HEK293 (cell line): ENCODE results near the gene IL1B.

Source experiments
- CTCF ChIA-PET: fragments of 350-600 bp; formaldehyde crosslinking; extraction: SDS; loops from one replicate; lab custom pipeline; 2021; ENCODE audit warnings: antibody characterized with exemption; lab: Yijun Ruan, JAX
- POLR2A ChIA-PET: fragments of 300-600 bp; formaldehyde crosslinking; extraction: SDS; loops from one replicate; lab custom pipeline; 2020; ENCODE audit warnings: antibody characterized with exemption, inconsistent platforms; lab: Yijun Ruan, JAX
- H3K27ac ChIP-seq: fragments of 200-500 bp; sonication (Bioruptor generic); 2 replicates; pipeline ENCODE4 v1.5.1; 2014; ENCODE audit warnings: low read depth, low read length, control low read depth, inconsistent platforms; ENCODE audit errors: extremely low read depth
- H3K36me3 ChIP-seq, 2 experiments: fragments of 200-500 bp in 1 of 2; sonication (Bioruptor generic) in 1 of 2; 1 replicate in 1 of 2; 2 replicates in 1 of 2; pipeline ENCODE4 v1.5.1; 2014 to 2017; ENCODE audit warnings: inconsistent platforms in 2 of 2, low read length in 2 of 2; ENCODE audit not compliant: control insufficient read depth in 2 of 2, insufficient read depth in 1 of 2
- H3K4me1 ChIP-seq: fragments of 200-500 bp; sonication (Bioruptor generic); 2 replicates; pipeline ENCODE4 v1.5.1; 2014; ENCODE audit warnings: mild to moderate bottlenecking, low read length, inconsistent platforms; ENCODE audit not compliant: control insufficient read depth, insufficient read depth
- H3K4me3 ChIP-seq: 2 replicates; pipeline ENCODE4 v1.5.1; 2011; ENCODE audit warnings: low read depth, mild to moderate bottlenecking, control low read depth, low read length, moderate library complexity
- H3K9me3 ChIP-seq: fragments of 200-500 bp; sonication (Bioruptor generic); 2 replicates; pipeline ENCODE4 v1.5.1; 2014; ENCODE audit warnings: low read depth, low read length, inconsistent platforms; ENCODE audit not compliant: control insufficient read depth, insufficient read depth
- EGR2 ChIP-seq: fragments of 450-650 bp; formaldehyde crosslinking; IDR thresholded peaks from 2 replicates; pipeline ENCODE4 v1.5.1; 2016; ENCODE audit warnings: low read depth, missing biosample characterization, missing genetic modification characterization
- KLF7 ChIP-seq: fragments of 450-650 bp; formaldehyde crosslinking; IDR thresholded peaks from 2 replicates; pipeline ENCODE4 v1.5.1; 2016; ENCODE audit warnings: missing biosample characterization, missing genetic modification characterization, borderline replicate concordance
- KLF9 ChIP-seq: fragments of 450-650 bp; formaldehyde crosslinking; IDR thresholded peaks from 2 replicates; pipeline ENCODE4 v1.5.1; 2016; ENCODE audit warnings: missing biosample characterization, missing genetic modification characterization, low read depth
- MEIS1 ChIP-seq: sonication (generic); formaldehyde crosslinking; IDR thresholded peaks from 2 replicates; pipeline ENCODE4 v1.8.1; 2022; ENCODE audit warnings: missing genetic modification reagents, mild to moderate bottlenecking, borderline replicate concordance
- SALL2 ChIP-seq: fragments of 450-650 bp; formaldehyde crosslinking; IDR thresholded peaks from 2 replicates; pipeline ENCODE4 v1.5.0; 2017; ENCODE audit warnings: missing biosample characterization, mild to moderate bottlenecking, missing genetic modification characterization, borderline replicate concordance
- SCRT2 ChIP-seq: fragments of 450-650 bp; formaldehyde crosslinking; IDR thresholded peaks from 2 replicates; pipeline ENCODE4 v1.5.1; 2016; ENCODE audit warnings: missing biosample characterization, missing genetic modification characterization
- ZBTB7A ChIP-seq: fragments of 450-650 bp; formaldehyde crosslinking; IDR thresholded peaks from 2 replicates; pipeline ENCODE4 v1.5.1; 2016; ENCODE audit warnings: low read depth, missing biosample characterization, missing genetic modification characterization
- ZNF155 ChIP-seq: fragments of 450-650 bp; formaldehyde crosslinking; IDR thresholded peaks from 2 replicates; pipeline ENCODE4 v1.5.1; 2016; ENCODE audit warnings: missing biosample characterization, missing genetic modification characterization
- ZNF221 ChIP-seq: fragments of 450-650 bp; formaldehyde crosslinking; IDR thresholded peaks from 2 replicates; pipeline ENCODE4 v1.5.1; 2017; ENCODE audit warnings: missing biosample characterization, missing genetic modification characterization, borderline replicate concordance
- ZNF266 ChIP-seq: fragments of 450-650 bp; formaldehyde crosslinking; IDR thresholded peaks from 2 replicates; pipeline ENCODE4 v1.5.1; 2016; ENCODE audit warnings: missing biosample characterization, missing genetic modification characterization, low read depth
- ZNF311 ChIP-seq: fragments of 450-650 bp; formaldehyde crosslinking; IDR thresholded peaks from 2 replicates; pipeline ENCODE4 v1.5.1; 2017; ENCODE audit warnings: missing biosample characterization, missing genetic modification characterization, borderline replicate concordance
- ZNF366 ChIP-seq: fragments of 450-650 bp; formaldehyde crosslinking; conservative IDR thresholded peaks from 2 replicates; pipeline ENCODE4 v1.5.1; 2016; ENCODE audit warnings: missing biosample characterization, missing genetic modification characterization
- ZNF544 ChIP-seq: fragments of 450-650 bp; formaldehyde crosslinking; IDR thresholded peaks from 2 replicates; pipeline ENCODE4 v1.5.0; 2017; ENCODE audit warnings: missing biosample characterization, missing genetic modification characterization
- ZNF548 ChIP-seq: fragments of 450-650 bp; formaldehyde crosslinking; IDR thresholded peaks from 2 replicates; pipeline ENCODE4 v1.5.1; 2016; ENCODE audit warnings: missing biosample characterization, missing genetic modification characterization
- ZNF555 ChIP-seq: fragments of 450-650 bp; formaldehyde crosslinking; conservative IDR thresholded peaks from 2 replicates; pipeline ENCODE4 v1.5.1; 2017; ENCODE audit warnings: missing biosample characterization, mild to moderate bottlenecking, missing genetic modification characterization, inconsistent platforms
- ZNF621 ChIP-seq: fragments of 450-650 bp; formaldehyde crosslinking; IDR thresholded peaks from 2 replicates; pipeline ENCODE4 v1.5.1; 2017; ENCODE audit warnings: missing biosample characterization, missing genetic modification characterization
- ZNF747 ChIP-seq: fragments of 450-650 bp; formaldehyde crosslinking; IDR thresholded peaks from 2 replicates; pipeline ENCODE4 v1.5.1; 2016; ENCODE audit warnings: missing biosample characterization, missing genetic modification characterization
- TF ChIP-seq, protein P1 (sequence below): fragments of 450-650 bp; formaldehyde crosslinking; optimal IDR thresholded peaks from 2 replicates; pipeline ENCODE3; 2016; ENCODE audit warnings: missing biosample characterization, mild to moderate bottlenecking, missing genetic modification characterization
- TF ChIP-seq, protein P2 (sequence below): fragments of 450-650 bp; formaldehyde crosslinking; IDR thresholded peaks from 2 replicates; pipeline ENCODE4 v1.5.1; 2017; ENCODE audit warnings: missing biosample characterization, missing genetic modification characterization
- TF ChIP-seq, protein P3 (sequence below): fragments of 450-650 bp; formaldehyde crosslinking; IDR thresholded peaks from 2 replicates; pipeline ENCODE4 v1.5.1; 2016; ENCODE audit warnings: missing biosample characterization, missing genetic modification characterization

The IL1B gene

DNA sequence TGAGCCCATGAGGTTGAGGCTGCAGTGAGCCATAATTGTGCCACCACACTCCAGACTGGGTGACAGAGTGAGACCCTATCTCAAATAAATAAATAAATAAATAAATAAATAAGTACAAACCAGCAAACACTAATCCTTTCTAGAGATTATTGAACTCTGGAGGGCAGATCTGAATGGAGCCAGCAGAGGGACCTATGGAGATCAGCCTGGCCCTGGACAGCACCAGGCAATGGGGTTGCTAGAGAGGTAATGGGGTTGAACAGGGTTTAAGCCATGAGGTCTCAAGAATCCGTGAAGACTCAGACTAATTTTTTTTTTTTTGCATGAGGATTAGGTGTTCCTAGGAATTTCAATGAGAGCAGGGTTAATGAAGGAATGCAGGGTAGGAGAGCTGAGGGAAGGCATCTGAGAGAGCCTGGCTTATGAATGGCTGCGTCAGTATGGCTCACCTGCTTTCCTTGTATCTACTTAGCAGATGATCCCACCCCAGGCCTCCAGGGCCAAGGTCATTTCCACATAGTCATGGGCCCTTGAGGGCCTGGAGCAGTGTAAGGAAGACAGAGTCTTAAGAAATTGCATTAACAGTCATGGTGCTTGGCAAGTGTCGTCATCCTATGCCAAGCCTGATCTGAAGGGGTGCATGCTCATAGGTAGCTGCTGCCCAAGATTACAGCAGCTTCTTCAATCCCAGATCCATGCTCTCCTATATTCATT is 39.8 kb upstream of the IL1B start:
- TF ChIP-seq ZNF544 (tag by site-specific recombination), result no peak
- no peak for TF ChIP-seq ZNF266
- TF ChIP-seq ZNF221 (tag by site-specific recombination), result no peak
- no peak for TF ChIP-seq SCRT2
- no peak for TF ChIP-seq ZNF311 (tag by site-specific recombination)
- no peak overlapping the region for H3K4me3 ChIP-seq
- ChIA-PET CTCF (interaction anchor here (0.5 kb wide), 1 partner anchor 101 kb away, joined by 3 read pairs; no protein-coding TSS in a partner anchor), POLR2A (no interaction called here)
- no peaks in the 10 kb centered on the region for H3K36me3 ChIP-seq
- H3K27ac ChIP-seq, result no peak overlapping the region
- no peaks in the 10 kb centered on the region for H3K4me1 ChIP-seq
- no peaks in the 10 kb centered on the region for H3K9me3 ChIP-seq

DNA sequence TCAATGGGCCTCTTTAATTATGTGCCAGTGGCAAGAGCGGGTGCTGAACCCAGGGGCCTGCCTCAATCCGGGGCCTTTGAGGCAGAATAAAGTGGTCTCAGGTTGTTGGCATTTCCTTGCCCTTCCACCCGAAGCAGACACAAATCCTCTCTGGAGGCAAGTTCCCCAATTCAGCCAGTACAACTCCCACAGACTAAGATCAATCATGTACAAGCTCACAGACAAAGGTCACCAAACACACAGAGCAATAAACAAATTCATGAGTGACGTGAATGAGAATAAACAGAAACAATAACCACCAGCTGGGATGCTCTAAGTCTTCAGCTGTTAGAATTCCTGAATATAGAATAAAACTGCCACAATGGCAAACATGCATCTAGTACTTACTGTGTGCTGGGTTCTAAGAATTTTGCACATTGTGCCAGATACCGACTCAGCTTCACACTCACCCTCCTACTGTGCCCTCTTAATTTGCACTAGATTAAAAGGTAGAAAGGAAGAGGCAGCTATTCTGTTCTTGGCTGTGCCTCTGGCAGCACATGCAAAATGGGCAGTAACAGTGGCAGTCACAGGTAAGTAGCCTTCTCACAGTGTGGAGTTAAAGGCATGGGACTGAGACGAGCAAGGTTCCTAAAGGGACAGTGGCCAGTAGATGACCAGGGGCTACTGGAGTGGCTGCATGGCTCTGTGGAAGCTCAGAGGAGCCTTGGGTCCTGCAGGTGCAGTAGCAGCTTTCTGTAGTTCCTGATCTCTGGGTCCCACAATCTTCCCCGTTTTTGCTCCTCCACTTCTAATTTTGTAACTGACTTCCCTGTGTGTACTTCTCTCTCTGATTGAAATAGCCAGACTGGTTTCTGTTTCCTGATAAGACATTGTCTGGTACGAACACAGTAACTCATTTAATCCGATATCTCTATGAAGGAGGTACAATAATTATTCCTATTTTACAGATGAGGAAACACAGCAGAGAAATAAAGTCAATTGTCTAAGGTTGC is 34.6 kb upstream of the IL1B start:
- Histone ChIP-seq H3K36me3 (no peaks in the 10 kb centered on the region), H3K4me3 (no peak overlapping the region), H3K9me3 (no peaks in the 10 kb centered on the region), H3K27ac (no peak overlapping the region), H3K4me1 (peaks cover 11% of the 10 kb centered on the region)
- POLR2A ChIA-PET, result interaction anchor here (0.6 kb wide), 1 partner anchor 761 kb away, joined by 3 read pairs; no protein-coding TSS in a partner anchor
- CTCF ChIA-PET, result interaction anchor here (1.0 to 3.3 kb wide), 4 partner anchors 14 to 122 kb away, joined by 3 to 14 read pairs (median 3); no protein-coding TSS in a partner anchor
- TF ChIP-seq ZNF555 (tag by site-specific recombination), result no peak
- no peak for TF ChIP-seq ZNF366
- TF ChIP-seq KLF7 (tag by site-specific recombination), result no peak
- no peak for TF ChIP-seq ZNF747 (tag by site-specific recombination)
- no peak for TF ChIP-seq SALL2 (tag by site-specific recombination)
- TF ChIP-seq EGR2 (tag by site-specific recombination), result no peak
- no peak for TF ChIP-seq ZNF621 (tag by site-specific recombination)
- TF ChIP-seq, protein P1, sequence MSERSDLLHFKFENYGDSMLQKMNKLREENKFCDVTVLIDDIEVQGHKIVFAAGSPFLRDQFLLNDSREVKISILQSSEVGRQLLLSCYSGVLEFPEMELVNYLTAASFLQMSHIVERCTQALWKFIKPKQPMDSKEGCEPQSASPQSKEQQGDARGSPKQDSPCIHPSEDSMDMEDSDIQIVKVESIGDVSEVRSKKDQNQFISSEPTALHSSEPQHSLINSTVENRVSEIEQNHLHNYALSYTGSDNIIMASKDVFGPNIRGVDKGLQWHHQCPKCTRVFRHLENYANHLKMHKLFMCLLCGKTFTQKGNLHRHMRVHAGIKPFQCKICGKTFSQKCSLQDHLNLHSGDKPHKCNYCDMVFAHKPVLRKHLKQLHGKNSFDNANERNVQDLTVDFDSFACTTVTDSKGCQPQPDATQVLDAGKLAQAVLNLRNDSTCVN, result no peak
- no peak for TF ChIP-seq ZNF155
- no peak for TF ChIP-seq MEIS1
- TF ChIP-seq ZNF266, result no peak

DNA sequence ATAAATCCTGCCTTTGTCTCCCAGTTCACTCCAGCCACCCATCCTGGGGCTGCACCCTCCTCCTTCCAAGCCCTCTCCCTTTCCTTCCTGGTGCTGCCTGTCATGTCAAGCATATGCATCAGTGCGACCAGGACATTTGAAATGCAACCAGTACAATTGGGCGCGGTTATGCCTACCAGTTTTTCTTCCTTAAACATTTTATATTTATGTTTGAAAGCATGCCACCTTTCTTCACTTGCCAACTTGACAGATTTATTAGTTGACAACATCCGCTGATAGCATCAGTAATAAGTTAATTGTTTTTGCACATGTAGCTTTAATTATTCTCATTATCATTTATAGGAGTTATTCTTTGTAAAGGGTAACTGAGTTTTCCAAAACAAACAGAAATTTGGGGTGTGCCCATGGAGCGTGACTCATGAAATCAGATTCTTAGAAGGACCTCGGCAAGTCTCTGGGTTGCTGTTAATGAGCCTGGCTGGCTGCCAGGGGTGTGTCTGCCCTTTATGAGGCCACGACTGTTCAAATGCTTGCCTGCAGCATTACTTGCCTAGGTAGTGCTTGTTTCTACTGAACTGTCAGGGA is 32.8 kb upstream of the IL1B start:
- H3K36me3 ChIP-seq, result no peaks in the 10 kb centered on the region
- peaks cover 2% of the 10 kb centered on the region; the same call in 1 of the 2 replicates for H3K9me3 ChIP-seq
- no peak overlapping the region for H3K4me3 ChIP-seq
- peak overlapping the region; percentile 43; the same call in 1 of the 2 replicates for H3K27ac ChIP-seq
- ChIA-PET CTCF (interaction anchor here (1.1 to 3.3 kb wide), 2 partner anchors 16 to 73 kb away, joined by 3 to 14 read pairs; no protein-coding TSS in a partner anchor), POLR2A (no interaction called here)
- peaks cover 11% of the 10 kb centered on the region for H3K4me1 ChIP-seq
- TF ChIP-seq, protein P2, sequence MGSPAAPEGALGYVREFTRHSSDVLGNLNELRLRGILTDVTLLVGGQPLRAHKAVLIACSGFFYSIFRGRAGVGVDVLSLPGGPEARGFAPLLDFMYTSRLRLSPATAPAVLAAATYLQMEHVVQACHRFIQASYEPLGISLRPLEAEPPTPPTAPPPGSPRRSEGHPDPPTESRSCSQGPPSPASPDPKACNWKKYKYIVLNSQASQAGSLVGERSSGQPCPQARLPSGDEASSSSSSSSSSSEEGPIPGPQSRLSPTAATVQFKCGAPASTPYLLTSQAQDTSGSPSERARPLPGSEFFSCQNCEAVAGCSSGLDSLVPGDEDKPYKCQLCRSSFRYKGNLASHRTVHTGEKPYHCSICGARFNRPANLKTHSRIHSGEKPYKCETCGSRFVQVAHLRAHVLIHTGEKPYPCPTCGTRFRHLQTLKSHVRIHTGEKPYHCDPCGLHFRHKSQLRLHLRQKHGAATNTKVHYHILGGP (tag by site-specific recombination), result peak; percentile 99
- TF ChIP-seq KLF9 (tag by site-specific recombination) (peak; percentile 92), ZNF548 (no peak), ZBTB7A (tag by site-specific recombination) (0 out of 2 replicates have a peak, but pooled peaks have one; percentile 75)
- TF ChIP-seq, protein P3, sequence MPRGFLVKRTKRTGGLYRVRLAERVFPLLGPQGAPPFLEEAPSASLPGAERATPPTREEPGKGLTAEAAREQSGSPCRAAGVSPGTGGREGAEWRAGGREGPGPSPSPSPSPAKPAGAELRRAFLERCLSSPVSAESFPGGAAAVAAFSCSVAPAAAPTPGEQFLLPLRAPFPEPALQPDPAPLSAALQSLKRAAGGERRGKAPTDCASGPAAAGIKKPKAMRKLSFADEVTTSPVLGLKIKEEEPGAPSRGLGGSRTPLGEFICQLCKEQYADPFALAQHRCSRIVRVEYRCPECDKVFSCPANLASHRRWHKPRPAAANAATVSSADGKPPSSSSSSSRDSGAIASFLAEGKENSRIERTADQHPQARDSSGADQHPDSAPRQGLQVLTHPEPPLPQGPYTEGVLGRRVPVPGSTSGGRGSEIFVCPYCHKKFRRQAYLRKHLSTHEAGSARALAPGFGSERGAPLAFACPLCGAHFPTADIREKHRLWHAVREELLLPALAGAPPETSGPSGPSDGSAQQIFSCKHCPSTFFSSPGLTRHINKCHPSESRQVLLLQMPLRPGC, result peak; percentile 75
